ENCODE data around the gene UBN2. TPM values are rescaled to one million over a fixed set of nuclear protein-coding genes. Genes with fewer than 3 reads are reported as not detected.

UBN2 gene
- total and polyA plus RNA-seq, 2 of the 13 experiments (the other 11 are each of a cell fraction or from before 2014, with no cell fraction given): 5.6 to 5.7 TPM

DNA sequence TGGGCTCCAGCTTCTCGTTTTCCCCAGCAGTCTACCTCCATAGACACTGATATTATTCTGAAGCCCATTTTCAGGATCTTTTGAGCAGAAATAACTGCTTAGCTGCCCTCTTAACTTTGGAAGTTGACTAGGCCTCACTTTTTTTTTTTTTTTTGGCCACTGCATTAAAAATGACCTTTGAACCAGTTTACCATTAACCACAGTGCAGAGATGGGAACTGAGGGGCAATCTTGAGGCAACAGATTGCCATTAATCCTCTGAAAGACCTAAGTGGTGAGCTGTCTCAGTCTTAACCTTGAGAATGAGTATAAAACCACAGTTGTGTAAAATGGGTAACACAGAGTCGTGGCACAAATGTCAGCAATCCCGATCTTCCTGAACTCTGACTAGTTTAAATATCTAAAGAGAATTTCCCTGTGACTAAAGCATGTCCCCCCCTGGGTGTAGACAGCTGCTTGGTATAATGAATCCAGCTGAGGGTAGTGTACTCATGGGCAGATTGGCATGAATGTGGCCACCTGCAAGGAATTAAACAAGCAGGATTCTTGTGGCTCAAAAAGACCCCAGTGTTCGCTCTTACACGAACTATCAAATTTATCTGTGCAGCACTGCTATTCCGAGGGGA, 64.0 kb downstream of the UBN2 start (continued):
- TF ChIP-seq, protein P1, sequence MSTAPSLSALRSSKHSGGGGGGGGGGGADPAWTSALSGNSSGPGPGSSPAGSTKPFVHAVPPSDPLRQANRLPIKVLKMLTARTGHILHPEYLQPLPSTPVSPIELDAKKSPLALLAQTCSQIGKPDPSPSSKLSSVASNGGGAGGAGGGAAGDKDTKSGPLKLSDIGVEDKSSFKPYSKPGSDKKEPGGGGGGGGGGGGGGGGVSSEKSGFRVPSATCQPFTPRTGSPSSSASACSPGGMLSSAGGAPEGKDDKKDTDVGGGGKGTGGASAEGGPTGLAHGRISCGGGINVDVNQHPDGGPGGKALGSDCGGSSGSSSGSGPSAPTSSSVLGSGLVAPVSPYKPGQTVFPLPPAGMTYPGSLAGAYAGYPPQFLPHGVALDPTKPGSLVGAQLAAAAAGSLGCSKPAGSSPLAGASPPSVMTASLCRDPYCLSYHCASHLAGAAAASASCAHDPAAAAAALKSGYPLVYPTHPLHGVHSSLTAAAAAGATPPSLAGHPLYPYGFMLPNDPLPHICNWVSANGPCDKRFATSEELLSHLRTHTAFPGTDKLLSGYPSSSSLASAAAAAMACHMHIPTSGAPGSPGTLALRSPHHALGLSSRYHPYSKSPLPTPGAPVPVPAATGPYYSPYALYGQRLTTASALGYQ (CRISPR knock-in tag; IDR thresholded peaks at IDR 0.05): no peak
- TF ChIP-seq NFKB2 (CRISPR knock-in tag; IDR thresholded peaks at IDR 0.05; ENCODE audit: borderline replicate concordance): no peak
- TF ChIP-seq HNF4G (IDR thresholded peaks at IDR 0.05; ENCODE audit: borderline replicate concordance, low read depth, low read length): peak; percentile 64
- no peak for TF ChIP-seq HNF4G (CRISPR knock-in tag; IDR thresholded peaks at IDR 0.05; ENCODE audit: borderline replicate concordance, low read depth)
- TF ChIP-seq XBP1 (CRISPR knock-in tag; IDR thresholded peaks at IDR 0.05): no peak
- no peak for TF ChIP-seq ZNF441 (CRISPR knock-in tag; IDR thresholded peaks at IDR 0.05; ENCODE audit: borderline replicate concordance)
- no peak for TF ChIP-seq CENPT (CRISPR knock-in tag; IDR thresholded peaks at IDR 0.05; ENCODE audit: low read depth)
- TF ChIP-seq NR3C1 (CRISPR knock-in tag; IDR thresholded peaks at IDR 0.05): no peak
- no peak for TF ChIP-seq ZBTB20 (CRISPR knock-in tag; IDR thresholded peaks at IDR 0.05; ENCODE audit: borderline replicate concordance, low read depth)
- TF ChIP-seq, protein P2, sequence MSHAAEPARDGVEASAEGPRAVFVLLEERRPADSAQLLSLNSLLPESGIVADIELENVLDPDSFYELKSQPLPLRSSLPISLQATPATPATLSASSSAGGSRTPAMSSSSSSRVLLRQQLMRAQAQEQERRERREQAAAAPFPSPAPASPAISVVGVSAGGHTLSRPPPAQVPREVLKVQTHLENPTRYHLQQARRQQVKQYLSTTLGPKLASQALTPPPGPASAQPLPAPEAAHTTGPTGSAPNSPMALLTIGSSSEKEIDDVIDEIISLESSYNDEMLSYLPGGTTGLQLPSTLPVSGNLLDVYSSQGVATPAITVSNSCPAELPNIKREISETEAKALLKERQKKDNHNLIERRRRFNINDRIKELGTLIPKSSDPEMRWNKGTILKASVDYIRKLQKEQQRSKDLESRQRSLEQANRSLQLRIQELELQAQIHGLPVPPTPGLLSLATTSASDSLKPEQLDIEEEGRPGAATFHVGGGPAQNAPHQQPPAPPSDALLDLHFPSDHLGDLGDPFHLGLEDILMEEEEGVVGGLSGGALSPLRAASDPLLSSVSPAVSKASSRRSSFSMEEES (CRISPR knock-in tag; IDR thresholded peaks at IDR 0.05): no peak
- TF ChIP-seq BRD4 (CRISPR knock-in tag; IDR thresholded peaks at IDR 0.05): no peak
- TF ChIP-seq ZNF652 (CRISPR knock-in tag; IDR thresholded peaks at IDR 0.05; ENCODE audit: borderline replicate concordance, low read depth): no peak
- no peak for TF ChIP-seq ATRX (CRISPR knock-in tag; IDR thresholded peaks at IDR 0.05; ENCODE audit: borderline replicate concordance)
- TF ChIP-seq, protein P3, sequence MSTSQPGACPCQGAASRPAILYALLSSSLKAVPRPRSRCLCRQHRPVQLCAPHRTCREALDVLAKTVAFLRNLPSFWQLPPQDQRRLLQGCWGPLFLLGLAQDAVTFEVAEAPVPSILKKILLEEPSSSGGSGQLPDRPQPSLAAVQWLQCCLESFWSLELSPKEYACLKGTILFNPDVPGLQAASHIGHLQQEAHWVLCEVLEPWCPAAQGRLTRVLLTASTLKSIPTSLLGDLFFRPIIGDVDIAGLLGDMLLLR (CRISPR knock-in tag; IDR thresholded peaks at IDR 0.05): no peak
- TF ChIP-seq ELF1 (CRISPR knock-in tag; IDR thresholded peaks at IDR 0.05): no peak
- TF ChIP-seq PAF1 (CRISPR knock-in tag; IDR thresholded peaks at IDR 0.05): no peak
- peak; percentile 68 for TF ChIP-seq ZFX (CRISPR knock-in tag; IDR thresholded peaks at IDR 0.05; ENCODE audit: low read depth)
- TF ChIP-seq, protein P4, sequence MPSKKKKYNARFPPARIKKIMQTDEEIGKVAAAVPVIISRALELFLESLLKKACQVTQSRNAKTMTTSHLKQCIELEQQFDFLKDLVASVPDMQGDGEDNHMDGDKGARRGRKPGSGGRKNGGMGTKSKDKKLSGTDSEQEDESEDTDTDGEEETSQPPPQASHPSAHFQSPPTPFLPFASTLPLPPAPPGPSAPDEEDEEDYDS (CRISPR knock-in tag; IDR thresholded peaks at IDR 0.05): no peak
- TF ChIP-seq ZNF773 (CRISPR knock-in tag; IDR thresholded peaks at IDR 0.05; ENCODE audit: borderline replicate concordance): no peak
- no peak for TF ChIP-seq MAFK (conservative IDR thresholded peaks at IDR 0.05 in 1 of 2, IDR thresholded peaks at IDR 0.05 in 1 of 2; ENCODE audit: low read length in 2 of 2)
- no peak for TF ChIP-seq TCF7 (IDR thresholded peaks at IDR 0.05; ENCODE audit: low read depth)
- TF ChIP-seq GATAD2A (CRISPR knock-in tag; IDR thresholded peaks at IDR 0.05): peak; percentile 61
- TF ChIP-seq KDM2A (CRISPR knock-in tag; IDR thresholded peaks at IDR 0.05; ENCODE audit: borderline replicate concordance, low read depth): no peak
- TF ChIP-seq HDAC6 (IDR thresholded peaks at IDR 0.05; ENCODE audit: low read depth, low read length): no peak
- no peak for TF ChIP-seq ZNF564 (CRISPR knock-in tag; IDR thresholded peaks at IDR 0.05)
- TF ChIP-seq ZNF263 (CRISPR knock-in tag; IDR thresholded peaks at IDR 0.05): no peak
- TF ChIP-seq SMAD9 (CRISPR knock-in tag; IDR thresholded peaks at IDR 0.05): no peak
- 0 out of 2 replicates have a peak, but pooled peaks have one; percentile 24 for TF ChIP-seq HDAC2 (CRISPR knock-in tag; IDR thresholded peaks at IDR 0.05)
